ENCODE data around the gene MFSD1.

DNA sequence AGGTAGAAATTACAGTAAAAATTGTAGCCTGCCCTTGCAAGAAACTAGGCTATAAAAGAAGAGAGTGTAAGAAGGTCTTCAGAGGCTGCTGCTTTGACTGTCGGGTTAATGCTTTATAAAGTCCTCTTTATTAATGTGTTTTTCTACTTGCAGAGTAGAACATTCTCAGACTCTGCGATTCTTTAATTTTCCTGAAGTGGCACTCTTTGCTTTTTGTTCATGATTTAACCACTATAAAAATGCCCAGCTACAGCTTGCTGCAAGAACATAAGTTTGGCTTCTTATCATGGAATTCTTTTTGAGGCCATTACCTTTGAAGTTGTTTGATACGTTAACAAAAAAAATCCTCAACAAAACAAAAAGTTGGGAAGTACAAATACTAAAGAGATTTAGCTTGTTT is 33.8 kb downstream of the MFSD1 start:
- no peak for TF ChIP-seq CTCF (IDR thresholded peaks at IDR 0.05 in 4 of 5, conservative IDR thresholded peaks at IDR 0.05 in 1 of 5)
- TF ChIP-seq POLR2A (IDR thresholded peaks at IDR 0.05), result no peak
